OCI-LY1 (cell line): ENCODE results near the gene CPTP.

ENCODE experiments used
- CTCF ChIP-seq: fragments of 200-600 bp; sonication (generic), shearing (Covaris generic); IDR thresholded peaks from 2 replicates; pipeline ENCODE4 v1.5.1; 2017; ENCODE audit warnings: mild to moderate bottlenecking, antibody characterized with exemption, low read length, moderate library complexity, mixed read lengths
- EZH2 ChIP-seq: fragments of 200-600 bp; sonication (generic), shearing (Covaris generic); IDR thresholded peaks from 2 replicates; pipeline ENCODE4 v1.8.0; 2017; ENCODE audit warnings: borderline replicate concordance, mixed run types, mild to moderate bottlenecking, antibody characterized with exemption, low read length, moderate library complexity, mixed read lengths

DNA sequence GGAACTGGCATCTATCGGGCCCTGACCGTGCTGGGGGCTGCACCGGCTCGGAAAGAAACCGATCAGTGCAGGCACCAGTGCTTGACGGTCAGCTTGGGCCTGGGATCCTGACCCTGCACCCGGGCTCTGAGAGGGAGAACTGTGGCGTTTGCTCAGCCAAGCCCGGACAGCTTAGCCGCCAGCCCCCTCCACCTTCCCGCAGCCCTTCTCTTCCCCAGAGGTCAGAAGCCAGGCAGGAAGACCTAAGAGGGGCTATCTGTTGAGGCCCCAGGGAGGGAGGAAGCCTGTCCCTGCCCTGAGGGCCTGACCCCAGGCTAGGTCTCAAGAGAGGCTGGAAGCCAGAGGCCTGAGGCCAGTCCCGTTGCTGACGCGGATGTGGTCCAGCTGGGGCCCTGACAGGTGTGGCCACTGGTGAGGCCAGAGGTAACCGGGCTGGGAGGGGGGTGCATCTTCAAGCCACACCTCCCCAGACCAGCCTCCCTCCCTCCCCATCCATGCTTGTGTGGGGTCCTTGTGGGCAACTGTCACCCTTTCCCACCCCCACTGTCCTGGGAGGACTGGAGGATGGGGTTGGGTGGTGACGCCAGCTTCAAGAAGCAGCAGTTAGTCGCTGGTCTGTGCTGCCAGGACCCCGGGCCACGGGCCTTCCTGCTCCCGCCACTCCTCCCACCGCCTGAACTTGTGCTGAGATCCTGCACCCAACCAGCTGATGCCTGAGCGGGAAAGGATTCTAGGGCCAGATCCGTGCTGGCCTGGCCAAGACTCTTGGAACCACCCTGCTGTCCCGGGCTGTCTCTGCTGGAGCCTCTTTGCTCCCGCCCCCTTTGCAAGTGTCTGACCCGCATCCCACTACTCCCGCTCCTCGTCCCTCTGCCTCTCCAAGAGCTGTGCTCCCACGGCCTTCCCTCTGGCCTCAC is 27.2 kb downstream of the CPTP start:
- TF ChIP-seq CTCF (no peak), EZH2 (no peak)
